Ovary (tissue), 9 donors: ENCODE data around the gene PCIF1. TPM values are rescaled to one million over a fixed set of nuclear protein-coding genes. Genes with fewer than 3 reads are reported as not detected.

Experiments used
- DNase-seq, 5 donors: peaks; one replicate each; pipeline ENCODE4 v3.0.0-alpha.2; 2019 to 2020
- H3K27ac ChIP-seq, 2 donors: fragments of 200-600 bp; one replicate each; pipeline versions ENCODE4 v1.5.1 to v1.8.0; 2019 to 2022
- H3K27me3 ChIP-seq: fragments of 200-600 bp; one replicate; pipeline ENCODE4 v1.8.0; 2022
- H3K36me3 ChIP-seq: fragments of 200-600 bp; sonication (generic); one replicate; pipeline ENCODE4 v1.5.1; 2019
- H3K4me1 ChIP-seq: one replicate; pipeline ENCODE4 v1.8.1; 2013; ENCODE audit warnings: mild to moderate bottlenecking, moderate library complexity; ENCODE audit not compliant: insufficient read depth
- H3K4me3 ChIP-seq: fragments of 200-600 bp; sonication (generic); one replicate; pipeline ENCODE4 v1.5.1; 2017
- H3K9me3 ChIP-seq, 2 donors: fragments of 200-600 bp in 1 of 2; sonication (generic) in 1 of 2; one replicate each; pipeline versions ENCODE4 v1.5.1 to v1.8.1; 2013 to 2019; ENCODE audit warnings: mild to moderate bottlenecking in 1 of 2, moderate library complexity in 1 of 2
- CTCF ChIP-seq, 3 donors: fragments of 450-650 bp in 2 of 3; fragments of 200-600 bp in 1 of 3; IDR thresholded peaks; one replicate each; pipeline versions ENCODE4 v1.5.1 to v1.8.0; 2016 to 2022; ENCODE audit warnings: antibody characterized with exemption in 3 of 3, mild to moderate bottlenecking in 1 of 3
- EP300 ChIP-seq: sonication (generic); formaldehyde crosslinking; IDR thresholded peaks from one replicate; pipeline ENCODE4 v1.6.1; 2017; ENCODE audit warnings: antibody characterized with exemption
- POLR2A ChIP-seq: fragments of 450-650 bp; IDR thresholded peaks from one replicate; pipeline ENCODE4 v1.6.1; 2017; ENCODE audit warnings: antibody characterized with exemption, mild to moderate bottlenecking, moderate library complexity
- WGBS, 3 donors: extraction: QIAGEN DNeasy Blood & Tissue Kit in 1 of 3; methylation state at CpG; one replicate each; pipeline versions ENCODE4 v1.1.5 to v1.1.7; 2013 to 2017; 5-methylcytosine and 5-hydroxymethylcytosine counted together
- intact Hi-C, 4 donors: fragments of 100-400 bp; cut with DNase I; formaldehyde crosslinking; loops; one replicate each; pipeline versions ENCODE4 v1.11.0 to v1.15.1; 2022 to 2023
- polyA plus RNA-seq, 2 donors: library from polyadenylated mRNA; stranded (reverse); fragments of 200-250 nt in 1 of 2; fragments of 350-450 nt in 1 of 2; fragmentation: Illumina TruSeq in 1 of 2; extraction: RNeasy Lipid Tissue Mini Kit (QIAGEN cat#74804) in 1 of 2; gene quantifications; one replicate each; pipeline ENCODE4 v1.2.3, GENCODE V29; 2013 to 2014
- total RNA-seq, 7 donors: library from RNA; depleted of rRNA in 2 of 7; stranded (reverse); fragments of >200 nt in 2 of 7; fragmentation: NEBNext Ultra II Directional in 3 of 7; extraction: Animal tissue kit (Norgen Biotek cat#: 25700) in 3 of 7; gene quantifications; one replicate each; pipeline versions ENCODE4 v1.1.0 to v1.2.4, GENCODE V29; 2016 to 2023
- donor health status: DM: no; HTN: no; CAD: no; lungs with moderate emphysema.
- donor health status: DM: no; HTN: no; CAD: no.
- donor health status: Bipolar disorder and iron deficiency.
- donor health status: DM: yes; HTN: yes; CAD: no.
- donor health status: DM: no; HTN: no; CAD: no.
- donor health status: DM: yes; HTN: yes; CAD: no.

The PCIF1 gene
- total and polyA plus RNA-seq, 9 donors = 14.6 to 73.7 (median 48.2) TPM

- Histone ChIP-seq H3K27ac (no peak overlapping the region), H3K4me1 (peaks cover 8% of the 10 kb centered on the region), H3K27me3 (no peaks in the 10 kb centered on the region), H3K9me3 (no peaks in the 10 kb centered on the region), H3K4me3 (no peak overlapping the region), H3K36me3 (no peaks in the 10 kb centered on the region)
- intact Hi-C loops = no loop called here
- 57 to 71% (median 64%) methylated on average over 5 of the region's 5 CpGs for WGBS, 3 donors
- peak in 1 of 5 donors; percentile 15 for DNase-seq
- no peak for TF ChIP-seq CTCF (IDR thresholded peaks at IDR 0.05)
Observed at GRCh38 chr20:45913116-45913515, 21.4 kb upstream of the PCIF1 start.

- no peaks in the 10 kb centered on the region for H3K9me3 ChIP-seq
- intact Hi-C loops = no loop called here
- H3K4me3 ChIP-seq = no peak overlapping the region
- no peak for TF ChIP-seq EP300
- TF ChIP-seq CTCF (IDR thresholded peaks at IDR 0.05) = no peak
- TF ChIP-seq POLR2A = no peak
- H3K4me1 ChIP-seq = peaks cover 31% of the 10 kb centered on the region
- no peaks in the 10 kb centered on the region for H3K27me3 ChIP-seq
- peak overlapping the region; percentile 60 to 78 for H3K27ac ChIP-seq
- no peaks in the 10 kb centered on the region for H3K36me3 ChIP-seq
- WGBS, 3 donors = 4 to 15% (median 12%) methylated on average over 5 of the region's 5 CpGs
- DNase-seq = peak in 4 of 5 donors; percentile 62 to 79 (median 74)
Observed at GRCh38 chr20:45917790-45918141, 16.7 kb upstream of the PCIF1 start.

- Histone ChIP-seq H3K9me3 (no peaks in the 10 kb centered on the region), H3K27me3 (no peaks in the 10 kb centered on the region), H3K4me3 (no peak overlapping the region), H3K4me1 (peaks cover 31% of the 10 kb centered on the region), H3K27ac (peak overlapping the region; percentile 60 to 78), H3K36me3 (no peaks in the 10 kb centered on the region)
- WGBS, 3 donors = 15 to 22% (median 17%) methylated on average over 5 of the region's 5 CpGs
- intact Hi-C loops = no loop called here
- peak in 1 of 5 donors; percentile 29 for DNase-seq
- TF ChIP-seq CTCF (IDR thresholded peaks at IDR 0.05) = no peak
- TF ChIP-seq EP300 = no peak
- TF ChIP-seq POLR2A = no peak
Observed at GRCh38 chr20:45918182-45918737, 16.2 kb upstream of the PCIF1 start.

GRCh38 chr20:45918779-45919537 is 15.5 kb upstream of the PCIF1 start:
- H3K9me3 ChIP-seq = no peaks in the 10 kb centered on the region
- no peak overlapping the region for H3K4me3 ChIP-seq
- H3K4me1 ChIP-seq = peaks cover 31% of the 10 kb centered on the region
- WGBS, 3 donors = 64 to 70% (median 67%) methylated on average over 12 of the region's 12 CpGs
- peak in 2 of 5 donors; percentile 33 to 58 for DNase-seq
- intact Hi-C loops = no loop called here
- TF ChIP-seq CTCF (IDR thresholded peaks at IDR 0.05) (no peak), POLR2A (no peak), EP300 (no peak)
- no peaks in the 10 kb centered on the region for H3K27me3 ChIP-seq
- H3K36me3 ChIP-seq = no peaks in the 10 kb centered on the region
- peak overlapping the region; percentile 60 to 78 for H3K27ac ChIP-seq
